ENCODE measurements around the gene SLC22A23.

DNA sequence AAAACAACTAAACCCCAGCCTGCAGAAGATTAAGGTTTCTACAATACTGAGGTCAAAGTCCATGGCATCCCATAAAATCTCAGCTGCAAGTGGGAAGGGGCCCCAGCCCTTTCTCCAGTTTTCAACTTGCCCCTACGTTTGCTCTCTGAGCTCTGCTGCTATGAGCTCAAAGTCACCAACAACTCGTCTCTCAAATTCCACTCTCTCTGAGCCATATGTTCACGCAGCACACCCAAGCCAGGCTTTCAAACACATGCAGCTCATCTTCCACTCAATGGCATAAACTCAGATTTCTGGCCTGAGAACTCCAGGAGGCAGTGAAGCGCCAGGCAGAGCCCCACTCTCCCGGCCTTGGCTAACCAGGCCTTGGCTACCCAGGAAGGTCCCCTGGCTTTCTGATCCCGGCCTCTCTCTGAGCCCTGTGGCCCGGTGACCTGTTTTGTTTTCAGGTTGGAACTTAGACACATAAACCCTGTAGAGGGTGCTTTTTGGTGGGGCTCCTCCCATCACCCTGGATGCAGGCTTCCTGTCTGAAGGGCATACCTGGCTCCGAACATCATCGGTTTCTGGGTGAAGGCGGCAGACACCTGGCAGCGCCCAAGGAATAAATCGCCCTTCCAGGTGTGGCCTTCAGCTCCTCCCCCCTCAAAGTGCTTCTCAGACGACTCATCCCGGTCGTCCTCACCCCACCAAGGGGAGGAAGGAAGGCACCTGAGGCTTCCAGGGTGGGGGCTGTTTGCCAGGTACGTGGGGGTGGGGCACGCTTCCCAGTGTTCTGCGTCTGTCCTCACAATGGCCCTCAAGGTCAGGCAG lies 12.4 kb downstream of the SLC22A23 start:
- TF ChIP-seq, protein P1, sequence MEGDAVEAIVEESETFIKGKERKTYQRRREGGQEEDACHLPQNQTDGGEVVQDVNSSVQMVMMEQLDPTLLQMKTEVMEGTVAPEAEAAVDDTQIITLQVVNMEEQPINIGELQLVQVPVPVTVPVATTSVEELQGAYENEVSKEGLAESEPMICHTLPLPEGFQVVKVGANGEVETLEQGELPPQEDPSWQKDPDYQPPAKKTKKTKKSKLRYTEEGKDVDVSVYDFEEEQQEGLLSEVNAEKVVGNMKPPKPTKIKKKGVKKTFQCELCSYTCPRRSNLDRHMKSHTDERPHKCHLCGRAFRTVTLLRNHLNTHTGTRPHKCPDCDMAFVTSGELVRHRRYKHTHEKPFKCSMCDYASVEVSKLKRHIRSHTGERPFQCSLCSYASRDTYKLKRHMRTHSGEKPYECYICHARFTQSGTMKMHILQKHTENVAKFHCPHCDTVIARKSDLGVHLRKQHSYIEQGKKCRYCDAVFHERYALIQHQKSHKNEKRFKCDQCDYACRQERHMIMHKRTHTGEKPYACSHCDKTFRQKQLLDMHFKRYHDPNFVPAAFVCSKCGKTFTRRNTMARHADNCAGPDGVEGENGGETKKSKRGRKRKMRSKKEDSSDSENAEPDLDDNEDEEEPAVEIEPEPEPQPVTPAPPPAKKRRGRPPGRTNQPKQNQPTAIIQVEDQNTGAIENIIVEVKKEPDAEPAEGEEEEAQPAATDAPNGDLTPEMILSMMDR (IDR thresholded peaks at IDR 0.05; ENCODE audit: insufficient read depth, low read depth, low read length) = no peak
- TF ChIP-seq EZH2 (IDR thresholded peaks at IDR 0.05; ENCODE audit: insufficient read depth, low read length) = no peak
